ENCODE results near the gene YBEY.
"Not testable (repeated sequence)": the region's sequence is repeated elsewhere in the genome, so short reads cannot be mapped to it uniquely, and the experiment has no call there.

Gene YBEY

DNA sequence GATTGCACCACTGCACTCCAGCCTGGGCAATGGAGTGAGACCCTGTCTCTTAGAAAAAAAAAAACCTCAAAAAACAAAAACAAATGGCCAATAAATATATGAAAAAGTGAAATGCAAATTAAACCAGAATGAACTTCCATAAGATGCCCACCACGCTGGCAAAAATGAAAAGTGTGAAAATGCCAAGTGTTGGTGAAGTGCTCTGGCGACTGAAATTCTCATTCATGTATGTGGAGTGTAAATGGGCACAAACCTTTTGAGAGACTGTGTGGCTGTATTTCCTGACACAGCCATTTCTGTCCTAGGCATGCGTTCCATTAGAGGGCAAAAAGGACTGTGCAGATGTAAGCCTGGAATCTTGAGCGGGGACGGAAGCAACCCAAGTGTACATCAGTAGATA, 18.3 kb downstream of the YBEY start:
- TF ChIP-seq, protein P1, sequence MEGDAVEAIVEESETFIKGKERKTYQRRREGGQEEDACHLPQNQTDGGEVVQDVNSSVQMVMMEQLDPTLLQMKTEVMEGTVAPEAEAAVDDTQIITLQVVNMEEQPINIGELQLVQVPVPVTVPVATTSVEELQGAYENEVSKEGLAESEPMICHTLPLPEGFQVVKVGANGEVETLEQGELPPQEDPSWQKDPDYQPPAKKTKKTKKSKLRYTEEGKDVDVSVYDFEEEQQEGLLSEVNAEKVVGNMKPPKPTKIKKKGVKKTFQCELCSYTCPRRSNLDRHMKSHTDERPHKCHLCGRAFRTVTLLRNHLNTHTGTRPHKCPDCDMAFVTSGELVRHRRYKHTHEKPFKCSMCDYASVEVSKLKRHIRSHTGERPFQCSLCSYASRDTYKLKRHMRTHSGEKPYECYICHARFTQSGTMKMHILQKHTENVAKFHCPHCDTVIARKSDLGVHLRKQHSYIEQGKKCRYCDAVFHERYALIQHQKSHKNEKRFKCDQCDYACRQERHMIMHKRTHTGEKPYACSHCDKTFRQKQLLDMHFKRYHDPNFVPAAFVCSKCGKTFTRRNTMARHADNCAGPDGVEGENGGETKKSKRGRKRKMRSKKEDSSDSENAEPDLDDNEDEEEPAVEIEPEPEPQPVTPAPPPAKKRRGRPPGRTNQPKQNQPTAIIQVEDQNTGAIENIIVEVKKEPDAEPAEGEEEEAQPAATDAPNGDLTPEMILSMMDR (IDR thresholded peaks at IDR 0.05; ENCODE audit: borderline replicate concordance, insufficient read depth, low read depth, low read length): no peak
- no peak overlapping the region for H3K4me3 ChIP-seq (ENCODE audit: low read depth, low read length)

GRCh38 chr21:46304955-46305354, 18.8 kb downstream of the YBEY start:
- TF ChIP-seq, protein P1 (IDR thresholded peaks at IDR 0.05; ENCODE audit: borderline replicate concordance, insufficient read depth, low read depth, low read length): no peak
- H3K4me3 ChIP-seq (ENCODE audit: low read depth, low read length): no peak overlapping the region

GRCh38 chr21:46307625-46308024, 21.5 kb downstream of the YBEY start:
- TF ChIP-seq, protein P1 (IDR thresholded peaks at IDR 0.05; ENCODE audit: borderline replicate concordance, insufficient read depth, low read depth, low read length): no peak
- no peak overlapping the region for H3K4me3 ChIP-seq (ENCODE audit: low read depth, low read length)

GRCh38 chr21:46308431-46308830, 22.3 kb downstream of the YBEY start:
- TF ChIP-seq, protein P1 (IDR thresholded peaks at IDR 0.05; ENCODE audit: borderline replicate concordance, insufficient read depth, low read depth, low read length): no peak
- no peak overlapping the region for H3K4me3 ChIP-seq (ENCODE audit: low read depth, low read length)

DNA sequence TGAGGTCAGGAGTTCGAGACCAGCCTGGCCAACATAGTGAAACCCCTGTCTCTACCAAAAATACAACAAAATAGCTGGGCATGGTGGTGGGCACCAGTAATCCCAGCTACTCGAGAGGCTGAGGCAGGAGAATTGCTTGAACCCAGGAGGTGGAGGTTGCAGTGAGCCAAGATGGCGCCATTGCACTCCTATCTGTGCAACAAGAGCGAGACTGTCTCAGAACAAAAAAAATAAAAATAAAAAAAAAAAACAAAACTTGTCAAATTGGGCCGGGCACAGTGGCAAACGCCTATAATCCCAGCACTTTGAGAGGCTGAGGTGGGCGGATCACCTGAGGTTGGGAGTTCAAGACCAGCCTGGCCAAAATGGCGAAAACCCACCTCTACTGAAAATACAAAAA, 24.1 kb downstream of the YBEY start:
- not testable (repeated sequence) for H3K4me3 ChIP-seq (ENCODE audit: low read depth, low read length)

- no peak overlapping the region for H3K4me3 ChIP-seq (ENCODE audit: low read depth, low read length)
- TF ChIP-seq, protein P1 (IDR thresholded peaks at IDR 0.05; ENCODE audit: borderline replicate concordance, insufficient read depth, low read depth, low read length): no peak
These were observed 25.4 kb downstream of the YBEY start for GRCh38 chr21:46311568-46311967.

- no peak overlapping the region for H3K4me3 ChIP-seq (ENCODE audit: low read depth, low read length)
- TF ChIP-seq, protein P1 (IDR thresholded peaks at IDR 0.05; ENCODE audit: borderline replicate concordance, insufficient read depth, low read depth, low read length): no peak
These were observed 26.8 kb downstream of the YBEY start for GRCh38 chr21:46312949-46313348.

DNA sequence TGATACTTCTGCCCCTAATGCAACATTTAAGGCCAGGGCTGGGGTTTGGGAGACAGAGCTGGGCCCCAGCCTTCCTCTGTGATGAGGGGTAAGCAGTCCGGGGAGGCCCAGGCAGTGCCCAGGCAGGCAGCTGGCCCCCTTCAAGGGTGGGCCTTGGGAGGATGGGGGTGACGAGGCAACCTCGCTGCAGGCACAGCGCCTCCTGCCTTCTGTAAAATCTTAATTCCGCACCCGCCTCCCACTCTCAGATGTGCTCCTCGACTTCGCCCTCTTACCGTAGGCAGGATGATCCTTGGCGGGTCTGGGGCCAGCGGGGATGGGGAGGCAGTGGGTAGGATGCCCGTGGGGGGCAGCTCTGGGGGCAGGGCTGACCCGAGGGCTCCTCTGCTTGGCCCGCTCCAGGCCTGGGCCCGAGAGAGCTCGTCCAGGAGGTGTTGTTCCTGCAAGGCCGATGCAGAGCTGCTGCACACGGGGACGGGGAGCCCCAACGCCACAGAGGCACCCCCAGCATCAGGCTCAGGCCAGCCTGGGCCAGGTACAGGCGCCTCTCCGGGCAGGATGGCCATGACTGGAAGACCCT, 28.4 kb downstream of the YBEY start:
- TF ChIP-seq, protein P1 (IDR thresholded peaks at IDR 0.05; ENCODE audit: borderline replicate concordance, insufficient read depth, low read depth, low read length): no peak
- no peak overlapping the region for H3K4me3 ChIP-seq (ENCODE audit: low read depth, low read length)

All from GM12875 (cell line).